Activated CD8-positive, alpha-beta memory T cell treated with anti-CD3 and anti-CD28 coated beads for 4 hours (primary cell): ENCODE results near the gene PTCH1.

Experiments
- DNase-seq, 2 donors: peaks; one replicate each; pipeline ENCODE4 v3.0.0-alpha.2; 2020; ENCODE audit warnings: low read depth in 2 of 2

The PTCH1 gene

GRCh38 chr9:95512709-95513095, 4.1 kb downstream of the PTCH1 start:
- DNase-seq = no peak

- DNase-seq = no peak
These were observed 4.6 kb downstream of the PTCH1 start for GRCh38 chr9:95511952-95512708.

- DNase-seq = no peak
These were observed 5.2 kb downstream of the PTCH1 start for GRCh38 chr9:95511616-95511931.

GRCh38 chr9:95510709-95511615, 5.8 kb downstream of the PTCH1 start:
- peak; percentile 66 to 67 for DNase-seq

- DNase-seq = no peak
These were observed 6.7 kb downstream of the PTCH1 start for GRCh38 chr9:95509851-95510708.

GRCh38 chr9:95508968-95509850, 7.6 kb downstream of the PTCH1 start:
- DNase-seq = peak; percentile 47 to 62

GRCh38 chr9:95508242-95508967, 8.4 kb downstream of the PTCH1 start:
- no peak for DNase-seq

GRCh38 chr9:95507464-95508241, 9.1 kb downstream of the PTCH1 start:
- no peak for DNase-seq

GRCh38 chr9:95506678-95507463, 9.9 kb downstream of the PTCH1 start:
- DNase-seq = no peak

- DNase-seq = no peak
These were observed 10.4 kb downstream of the PTCH1 start for GRCh38 chr9:95506428-95506677.

GRCh38 chr9:95505717-95506427, 10.9 kb downstream of the PTCH1 start:
- no peak for DNase-seq

- no peak for DNase-seq
These were observed 11.6 kb downstream of the PTCH1 start for GRCh38 chr9:95505072-95505716.

GRCh38 chr9:95504053-95504963, 12.5 kb downstream of the PTCH1 start:
- DNase-seq = no peak

GRCh38 chr9:95503369-95503768, 13.4 kb downstream of the PTCH1 start:
- DNase-seq = no peak

GRCh38 chr9:95502248-95502647, 14.5 kb downstream of the PTCH1 start:
- no peak for DNase-seq

- no peak for DNase-seq
These were observed 16.9 kb downstream of the PTCH1 start for GRCh38 chr9:95499847-95500246.
